IgD-negative memory B cell (primary cell): Measurements from ENCODE around the gene ERC1. TPM values are rescaled to one million over a fixed set of nuclear protein-coding genes. Genes with fewer than 3 reads are reported as not detected.

ENCODE experiments used
- H3K27ac Mint-ChIP-seq, 3 donors: one replicate each; pipeline ENCODE4 v1.8.0; 2020 to 2022; ENCODE audit warnings: mild to moderate bottlenecking in 3 of 3, mixed read lengths in 3 of 3, moderate library complexity in 1 of 3
- H3K27me3 Mint-ChIP-seq: one replicate; pipeline ENCODE4 v1.8.0; 2021; ENCODE audit warnings: mixed read lengths
- H3K36me3 Mint-ChIP-seq: one replicate; pipeline ENCODE4 v1.8.0; 2020; ENCODE audit warnings: mild to moderate bottlenecking, mixed read lengths
- H3K4me1 Mint-ChIP-seq, 3 donors: one replicate each; pipeline ENCODE4 v1.8.0; 2020 to 2022; ENCODE audit warnings: mixed read lengths in 3 of 3, mild to moderate bottlenecking in 1 of 3
- H3K4me3 Mint-ChIP-seq, 4 donors: one replicate each; pipeline ENCODE4 v1.8.0; 2020 to 2022; ENCODE audit warnings: mild to moderate bottlenecking in 4 of 4, mixed read lengths in 4 of 4, moderate library complexity in 3 of 4
- H3K9me3 Mint-ChIP-seq, 3 donors: one replicate each; pipeline ENCODE4 v1.8.0; 2020 to 2021; ENCODE audit warnings: mixed read lengths in 3 of 3, mild to moderate bottlenecking in 1 of 3
- polyA plus RNA-seq: library from polyadenylated mRNA; unstranded; fragments of 300-500 nt; fragmentation: Illumina TruSeq; gene quantifications from one replicate; pipeline ENCODE4 v1.2.3, GENCODE V29; 2021

Gene ERC1
- polyA plus RNA-seq, 1 donor from 2014 or later: 16.5 TPM

DNA sequence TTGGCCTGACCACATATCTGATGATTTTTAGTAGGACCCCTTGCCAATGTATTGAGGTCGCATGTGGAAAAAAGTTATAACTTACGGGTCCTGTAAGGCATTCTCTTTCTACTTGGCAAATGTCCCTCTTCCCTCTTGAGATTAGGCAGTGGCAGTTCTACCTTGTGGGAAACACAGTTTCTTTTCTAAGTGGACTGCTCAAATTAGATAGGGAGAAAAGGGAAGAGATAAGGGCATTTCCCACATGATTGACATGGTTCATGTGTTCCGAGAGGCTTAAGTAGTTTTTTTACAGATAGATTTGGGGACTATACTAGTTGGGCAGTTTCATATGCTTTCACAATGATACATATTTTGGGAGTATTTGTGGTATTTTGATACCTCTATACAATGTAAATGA lies 448.7 kb downstream of the ERC1 start:
- H3K27ac Mint-ChIP-seq: peak overlapping the region in 1 of 3 donors; percentile 36
- no peaks in the 10 kb centered on the region for H3K27me3 Mint-ChIP-seq
- H3K9me3 Mint-ChIP-seq: no peaks in the 10 kb centered on the region
- peaks cover 3% of the 10 kb centered on the region for H3K36me3 Mint-ChIP-seq
- H3K4me3 Mint-ChIP-seq: no peak overlapping the region
- H3K4me1 Mint-ChIP-seq: no peaks in the 10 kb centered on the region

DNA sequence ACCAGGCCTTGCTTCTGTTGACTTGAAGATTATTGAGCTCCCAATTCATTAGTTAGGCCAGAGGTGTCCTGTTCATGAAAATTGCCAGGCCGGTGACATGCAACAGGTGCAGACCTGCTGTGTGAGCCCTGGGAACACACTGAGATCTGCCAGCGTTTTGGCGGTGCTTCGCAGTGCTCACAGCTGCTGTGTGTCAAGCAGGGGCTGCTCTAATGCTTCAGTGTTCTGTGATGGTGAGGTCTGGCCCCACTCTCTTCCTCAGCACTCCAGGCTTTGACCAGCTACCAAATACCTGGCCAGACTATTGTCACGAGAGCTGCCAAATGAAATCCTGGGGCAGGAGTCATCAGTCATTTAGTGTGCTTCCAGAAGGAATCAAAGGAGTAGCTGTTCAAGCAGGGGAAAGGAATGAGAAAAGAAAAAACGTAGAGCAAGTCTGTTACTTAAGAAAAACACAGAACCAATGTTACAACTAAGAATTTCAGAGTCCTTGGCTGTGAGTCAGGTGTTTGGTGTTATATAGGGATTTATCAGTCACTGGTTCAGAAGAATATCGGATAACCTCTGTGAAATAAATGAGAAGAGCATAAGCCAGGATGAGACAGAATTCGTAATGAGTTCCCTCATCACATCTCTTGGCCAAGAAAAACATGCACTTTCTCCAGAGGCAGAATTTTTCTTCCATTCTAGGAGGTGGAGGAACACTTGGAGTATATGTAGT lies 452.6 kb downstream of the ERC1 start:
- H3K4me3 Mint-ChIP-seq: peak overlapping the region in 1 of 4 donors; percentile 7

DNA sequence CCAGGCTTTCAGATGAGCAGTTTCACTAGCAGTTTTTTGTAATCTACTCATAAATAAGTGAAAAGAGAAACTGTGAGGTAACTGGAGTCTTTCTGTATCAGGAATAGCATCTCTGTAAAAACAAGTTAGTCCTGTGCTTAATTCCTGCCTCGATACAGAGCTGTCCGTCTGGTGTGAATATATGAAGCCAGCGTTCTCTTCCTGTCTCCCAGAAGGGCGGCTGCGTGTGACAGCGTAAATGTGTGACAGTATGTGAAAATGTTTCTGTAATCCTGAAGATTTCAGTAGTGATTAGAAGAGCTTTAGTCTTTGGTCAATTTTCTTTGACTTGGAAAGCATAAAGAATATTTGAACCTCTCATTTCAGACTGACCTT lies 453.1 kb downstream of the ERC1 start:
- peaks cover 0 to 5% (median 0%) of the 10 kb centered on the region in 3 donors for H3K4me1 Mint-ChIP-seq
- H3K27ac Mint-ChIP-seq: no peak overlapping the region
- no peak overlapping the region for H3K4me3 Mint-ChIP-seq
- H3K27me3 Mint-ChIP-seq: no peaks in the 10 kb centered on the region
- H3K9me3 Mint-ChIP-seq: no peaks in the 10 kb centered on the region
- H3K36me3 Mint-ChIP-seq: peaks cover 14% of the 10 kb centered on the region

More for the DNA sequence above, 452.6 kb downstream of the ERC1 start:
- Mint-ChIP-seq H3K27ac (no peak overlapping the region), H3K27me3 (no peaks in the 10 kb centered on the region), H3K36me3 (peaks cover 14% of the 10 kb centered on the region), H3K9me3 (no peaks in the 10 kb centered on the region), H3K4me1 (peaks cover 0 to 5% (median 0%) of the 10 kb centered on the region in 3 donors)

DNA sequence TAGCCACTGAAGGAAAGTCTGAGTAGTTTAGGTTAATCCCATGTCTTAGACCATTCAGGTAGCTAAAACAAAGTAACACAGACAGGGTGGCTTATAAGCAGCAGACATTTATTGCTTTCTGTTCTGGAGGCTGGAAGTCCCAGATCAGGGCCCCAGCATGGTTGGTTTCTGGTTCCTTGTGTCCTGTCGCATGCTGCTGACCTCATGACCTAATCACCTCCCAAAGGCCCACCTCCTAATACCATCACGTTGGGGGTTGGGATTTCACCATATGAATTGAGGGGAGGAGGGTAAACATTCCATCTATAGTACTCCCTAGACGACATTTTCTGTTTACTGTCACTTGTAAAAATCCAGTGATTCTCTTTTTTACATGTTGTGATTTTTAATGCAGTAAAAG lies 454.8 kb downstream of the ERC1 start:
- H3K9me3 Mint-ChIP-seq: no peaks in the 10 kb centered on the region
- H3K4me3 Mint-ChIP-seq: no peak overlapping the region
- H3K4me1 Mint-ChIP-seq: peaks cover 0 to 5% (median 0%) of the 10 kb centered on the region in 3 donors
- H3K36me3 Mint-ChIP-seq: peaks cover 14% of the 10 kb centered on the region
- H3K27me3 Mint-ChIP-seq: no peaks in the 10 kb centered on the region
- no peak overlapping the region for H3K27ac Mint-ChIP-seq

DNA sequence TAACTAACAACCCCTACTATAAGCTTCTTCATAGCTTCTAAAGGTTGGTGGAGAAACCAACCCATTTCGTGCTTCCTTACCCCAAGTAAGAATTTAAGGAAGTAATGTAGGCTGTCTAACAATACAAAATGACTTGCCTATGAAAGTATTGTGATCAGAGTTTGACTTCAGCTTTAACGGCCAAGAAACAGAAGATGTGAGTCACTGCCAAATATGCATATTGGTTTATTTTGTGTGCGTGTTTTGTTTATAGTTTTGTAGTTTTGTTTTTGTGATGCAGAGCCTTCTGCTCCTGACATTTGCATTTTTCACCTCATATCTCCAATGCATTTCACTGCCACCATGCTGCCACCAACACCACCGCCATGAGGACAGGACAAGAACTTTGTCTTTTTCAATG lies 457.3 kb downstream of the ERC1 start:
- Mint-ChIP-seq H3K9me3 (no peaks in the 10 kb centered on the region), H3K4me1 (peaks cover 0 to 5% (median 0%) of the 10 kb centered on the region in 3 donors), H3K27me3 (no peaks in the 10 kb centered on the region), H3K27ac (no peak overlapping the region), H3K4me3 (no peak overlapping the region), H3K36me3 (peaks cover 20% of the 10 kb centered on the region)

DNA sequence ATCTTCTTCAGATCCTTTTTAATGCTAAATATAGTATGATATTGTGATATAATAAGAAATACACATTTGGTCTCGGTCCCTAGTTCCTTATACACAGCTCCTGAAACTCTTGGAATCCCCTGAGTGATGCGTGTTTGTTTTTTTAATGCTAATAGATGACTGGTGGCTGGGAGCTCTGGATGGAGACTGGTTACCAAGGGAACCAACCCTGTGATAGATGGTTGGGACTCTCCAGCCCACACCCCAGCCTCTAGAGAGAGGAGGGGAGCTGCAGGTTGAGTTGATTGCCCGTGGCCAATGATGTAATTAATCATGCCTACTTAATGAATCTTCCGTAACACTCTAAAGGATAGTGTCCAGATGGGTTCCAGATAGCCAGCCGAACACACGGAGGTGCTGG lies 462.8 kb downstream of the ERC1 start:
- H3K4me1 Mint-ChIP-seq: no peaks in the 10 kb centered on the region
- H3K27me3 Mint-ChIP-seq: no peaks in the 10 kb centered on the region
- H3K9me3 Mint-ChIP-seq: no peaks in the 10 kb centered on the region
- H3K36me3 Mint-ChIP-seq: peaks cover 17% of the 10 kb centered on the region
- H3K4me3 Mint-ChIP-seq: no peak overlapping the region
- H3K27ac Mint-ChIP-seq: no peak overlapping the region

DNA sequence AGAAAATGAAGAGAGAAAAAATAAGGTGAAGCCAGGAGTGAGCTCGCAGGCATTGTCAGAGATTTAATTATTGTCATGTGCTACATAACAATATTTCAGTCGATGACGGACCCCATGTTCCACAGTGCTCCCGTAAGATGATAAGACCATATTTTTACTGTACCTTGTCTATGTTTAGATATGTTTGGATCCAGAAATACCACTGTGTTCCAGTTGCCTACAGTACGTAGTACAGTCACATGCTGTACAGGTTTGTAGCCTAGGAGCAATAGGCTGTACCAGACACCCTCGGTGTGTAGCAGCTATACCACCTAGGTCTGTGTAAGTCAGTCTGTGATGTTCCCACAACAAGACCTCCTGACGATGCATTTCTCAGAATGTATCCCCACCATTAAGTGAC lies 465.9 kb downstream of the ERC1 start:
- H3K36me3 Mint-ChIP-seq: peaks cover 16% of the 10 kb centered on the region
- peaks cover 0 to 2% (median 0%) of the 10 kb centered on the region in 3 donors for H3K4me1 Mint-ChIP-seq
- H3K27me3 Mint-ChIP-seq: no peaks in the 10 kb centered on the region
- H3K9me3 Mint-ChIP-seq: peaks cover 0 to 2% (median 0%) of the 10 kb centered on the region in 3 donors
- no peak overlapping the region for H3K4me3 Mint-ChIP-seq
- no peak overlapping the region for H3K27ac Mint-ChIP-seq

DNA sequence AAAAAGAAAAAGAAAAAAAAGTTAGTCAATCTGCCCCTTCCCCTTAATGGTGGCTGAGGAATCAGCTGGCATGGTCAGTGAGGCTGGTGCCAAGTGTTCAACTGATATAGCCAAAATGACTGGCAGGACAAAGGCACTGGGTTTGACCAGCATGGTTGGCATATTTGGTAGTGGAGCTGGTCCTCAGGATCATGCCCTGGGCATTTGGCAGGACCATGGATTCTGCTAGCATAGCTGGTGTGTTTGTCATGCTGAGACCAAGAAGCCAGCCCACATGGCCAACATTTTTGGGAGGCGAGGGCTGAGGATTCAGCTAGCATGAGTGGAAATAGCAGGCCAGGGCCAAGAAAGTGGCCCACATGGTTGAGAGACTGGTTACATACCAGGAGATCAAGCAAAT lies 466.9 kb downstream of the ERC1 start:
- Mint-ChIP-seq H3K4me1 (peaks cover 0 to 2% (median 0%) of the 10 kb centered on the region in 3 donors), H3K9me3 (peaks cover 0 to 2% (median 0%) of the 10 kb centered on the region in 3 donors), H3K27ac (no peak overlapping the region), H3K4me3 (no peak overlapping the region), H3K36me3 (peaks cover 12% of the 10 kb centered on the region), H3K27me3 (no peaks in the 10 kb centered on the region)

DNA sequence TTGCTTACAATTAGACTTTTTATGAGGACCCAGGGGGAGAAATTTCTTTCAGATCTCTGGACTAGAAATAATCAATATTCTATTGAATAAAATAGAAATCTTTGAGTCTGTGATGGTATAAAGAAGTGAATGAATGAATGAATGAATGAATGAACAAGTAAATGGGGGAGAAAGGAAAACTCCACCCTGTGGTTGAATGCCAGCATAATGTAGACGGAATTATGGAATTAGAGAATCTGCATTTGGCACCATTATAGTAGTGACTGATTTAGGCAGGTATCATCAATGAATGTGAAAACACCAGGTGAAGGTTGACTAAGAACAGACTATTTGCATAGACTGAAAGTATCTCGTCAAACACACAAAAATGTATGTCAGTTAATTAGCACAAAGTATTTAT lies 468.3 kb downstream of the ERC1 start:
- H3K27me3 Mint-ChIP-seq: no peaks in the 10 kb centered on the region
- peaks cover 0 to 15% (median 4%) of the 10 kb centered on the region in 3 donors for H3K4me1 Mint-ChIP-seq
- H3K36me3 Mint-ChIP-seq: peaks cover 10% of the 10 kb centered on the region
- H3K27ac Mint-ChIP-seq: no peak overlapping the region
- H3K4me3 Mint-ChIP-seq: no peak overlapping the region
- H3K9me3 Mint-ChIP-seq: peaks cover 0 to 2% (median 0%) of the 10 kb centered on the region in 3 donors

DNA sequence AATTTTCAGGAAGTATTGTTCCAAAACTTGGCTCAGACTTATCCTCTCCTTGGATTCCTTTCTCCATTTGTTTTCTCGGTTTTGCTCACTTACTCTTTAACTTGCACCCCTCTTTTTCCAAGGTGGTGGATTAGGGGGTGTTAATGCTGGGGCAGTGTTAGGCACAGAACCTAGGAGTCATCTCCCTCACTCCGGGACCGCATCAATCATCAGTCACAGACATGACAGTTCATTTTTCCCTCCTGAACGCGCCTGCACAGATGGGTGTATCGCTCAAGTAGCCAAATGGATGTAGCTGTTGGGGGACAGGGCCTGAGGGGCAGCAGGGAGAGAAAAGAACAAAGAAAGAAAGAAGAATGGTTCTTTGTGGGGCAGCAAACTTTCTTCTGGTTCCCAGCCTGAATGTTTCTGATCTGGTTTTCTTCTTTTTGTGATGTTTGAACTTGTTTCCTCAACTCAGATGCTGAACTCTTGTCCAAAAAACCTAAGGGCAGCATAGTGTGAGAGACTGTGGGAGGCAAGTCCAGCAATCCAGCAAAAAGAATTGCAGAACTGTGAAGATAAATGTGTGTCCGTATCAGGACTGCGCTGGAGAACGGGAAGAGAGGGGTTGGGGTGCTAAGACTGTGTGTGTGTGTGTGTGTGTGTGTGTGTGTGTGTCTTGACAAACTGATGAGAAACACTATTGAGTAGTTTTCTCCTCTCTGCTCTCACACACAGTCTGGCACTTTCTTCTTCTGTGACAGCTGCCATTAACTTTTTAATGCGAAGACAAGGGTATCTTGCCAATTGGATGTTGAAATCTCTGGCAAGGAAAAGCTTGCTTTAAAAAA lies 472.3 kb downstream of the ERC1 start:
- H3K4me1 Mint-ChIP-seq: peaks cover 0 to 15% (median 4%) of the 10 kb centered on the region in 3 donors
- H3K27ac Mint-ChIP-seq: peak overlapping the region in 1 of 3 donors; percentile 4
- peaks cover 8% of the 10 kb centered on the region for H3K36me3 Mint-ChIP-seq
- no peak overlapping the region for H3K4me3 Mint-ChIP-seq
- H3K27me3 Mint-ChIP-seq: no peaks in the 10 kb centered on the region
- H3K9me3 Mint-ChIP-seq: peaks cover 0 to 2% (median 0%) of the 10 kb centered on the region in 3 donors

DNA sequence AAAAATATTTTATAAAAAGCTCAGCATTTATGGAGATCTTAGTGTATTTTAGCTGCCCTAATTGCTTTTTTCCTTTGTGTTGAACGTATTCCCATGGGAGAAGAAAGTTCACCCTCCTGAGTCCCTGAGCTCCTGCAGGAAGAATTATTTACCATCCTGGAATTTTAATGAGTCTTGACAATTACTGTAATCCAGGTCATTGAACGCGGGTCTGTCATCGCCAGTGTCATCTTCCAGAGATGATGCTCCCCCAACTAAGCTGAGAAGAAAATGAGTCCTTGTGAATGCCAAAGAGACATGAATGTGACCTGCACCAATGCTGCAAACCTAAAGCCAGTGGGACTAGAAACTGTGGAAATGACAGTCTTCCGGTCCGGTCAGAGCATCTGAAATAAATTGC lies 473.9 kb downstream of the ERC1 start:
- Mint-ChIP-seq H3K27ac (peak overlapping the region in 1 of 3 donors; percentile 80), H3K4me3 (peak overlapping the region in 1 of 4 donors; percentile 3), H3K27me3 (no peaks in the 10 kb centered on the region), H3K9me3 (peaks cover 0 to 2% (median 0%) of the 10 kb centered on the region in 3 donors), H3K36me3 (peaks cover 7% of the 10 kb centered on the region), H3K4me1 (peaks cover 0 to 13% (median 6%) of the 10 kb centered on the region in 3 donors)

DNA sequence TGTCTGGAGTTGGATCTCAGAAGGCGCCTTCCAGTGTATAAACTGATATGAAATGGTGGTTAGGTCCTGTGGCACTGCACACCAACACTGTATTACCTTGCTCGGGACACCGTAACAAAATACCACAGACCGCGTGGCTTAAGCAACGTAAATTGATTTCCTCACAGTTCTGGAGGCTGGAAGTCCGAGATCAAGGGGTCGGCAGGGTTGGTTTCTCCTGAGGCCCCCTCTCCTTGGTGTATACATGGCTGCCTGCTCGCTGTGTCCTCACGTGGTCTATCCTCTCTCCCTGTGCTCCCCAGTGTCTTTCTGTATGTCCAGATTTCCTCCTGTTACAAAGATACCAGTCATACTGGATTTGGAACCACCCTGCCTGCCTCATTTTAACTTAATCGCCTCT lies 475.0 kb downstream of the ERC1 start:
- H3K36me3 Mint-ChIP-seq: peaks cover 11% of the 10 kb centered on the region
- peaks cover 0 to 2% (median 0%) of the 10 kb centered on the region in 3 donors for H3K9me3 Mint-ChIP-seq
- H3K4me3 Mint-ChIP-seq: no peak overlapping the region
- peaks cover 0 to 13% (median 6%) of the 10 kb centered on the region in 3 donors for H3K4me1 Mint-ChIP-seq
- no peak overlapping the region for H3K27ac Mint-ChIP-seq
- H3K27me3 Mint-ChIP-seq: no peaks in the 10 kb centered on the region

DNA sequence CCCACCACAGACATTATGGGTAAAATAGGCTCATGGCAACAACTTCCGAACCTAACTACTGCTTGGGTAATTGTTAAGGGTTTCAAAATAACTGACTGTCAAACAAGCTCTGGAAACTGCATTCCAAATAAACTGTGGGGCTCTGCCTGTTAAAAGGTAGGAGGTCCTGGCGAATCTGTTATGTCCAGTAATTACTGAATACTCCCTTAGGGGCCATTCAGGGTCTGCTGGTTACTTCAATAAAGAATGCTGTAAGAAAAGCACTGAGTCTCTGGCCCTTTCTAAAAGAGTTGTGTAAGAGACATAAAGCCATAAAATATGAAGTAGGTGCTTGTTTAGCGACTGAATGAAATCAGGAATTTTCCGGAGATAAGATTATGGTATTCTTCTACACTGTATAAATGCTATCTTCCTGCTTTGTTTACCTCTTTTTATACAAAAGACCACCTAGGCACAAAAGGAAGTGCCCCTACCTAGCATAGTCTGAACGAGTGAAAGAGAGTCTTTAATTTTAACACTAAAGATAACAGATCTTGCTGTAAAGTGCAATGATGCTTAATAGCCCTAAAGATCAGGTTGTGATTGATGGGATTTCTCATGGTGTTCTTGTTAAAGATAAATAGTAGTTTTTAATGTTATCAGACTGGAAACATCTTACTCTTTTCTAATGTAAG lies 475.6 kb downstream of the ERC1 start:
- no peak overlapping the region for H3K27ac Mint-ChIP-seq
- H3K9me3 Mint-ChIP-seq: peaks cover 0 to 1% (median 0%) of the 10 kb centered on the region in 3 donors
- no peaks in the 10 kb centered on the region for H3K27me3 Mint-ChIP-seq
- peaks cover 0 to 14% (median 6%) of the 10 kb centered on the region in 3 donors for H3K4me1 Mint-ChIP-seq
- H3K36me3 Mint-ChIP-seq: peaks cover 11% of the 10 kb centered on the region
- H3K4me3 Mint-ChIP-seq: no peak overlapping the region

DNA sequence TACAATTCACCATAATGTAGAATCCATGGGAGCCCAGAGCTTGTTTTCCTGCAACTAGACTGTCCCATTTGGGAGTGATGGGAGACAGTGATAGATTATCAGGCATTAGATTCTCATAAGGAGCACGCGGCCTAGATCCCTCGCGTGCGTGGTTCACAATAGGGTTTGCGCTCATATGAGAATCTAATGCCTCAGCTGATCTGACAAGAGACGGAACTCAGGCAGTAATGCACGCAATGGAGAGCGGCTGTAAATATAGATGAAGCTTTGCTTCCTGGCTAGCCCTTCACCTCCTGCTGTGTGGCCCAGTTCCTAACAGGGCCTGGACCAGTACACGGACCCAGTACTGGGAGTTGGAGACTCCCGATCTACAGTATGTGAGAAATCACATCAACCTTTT lies 476.7 kb downstream of the ERC1 start:
- Mint-ChIP-seq H3K36me3 (peaks cover 12% of the 10 kb centered on the region), H3K9me3 (no peaks in the 10 kb centered on the region), H3K4me1 (peaks cover 3 to 15% (median 9%) of the 10 kb centered on the region in 3 donors), H3K27ac (no peak overlapping the region), H3K4me3 (no peak overlapping the region), H3K27me3 (no peaks in the 10 kb centered on the region)

DNA sequence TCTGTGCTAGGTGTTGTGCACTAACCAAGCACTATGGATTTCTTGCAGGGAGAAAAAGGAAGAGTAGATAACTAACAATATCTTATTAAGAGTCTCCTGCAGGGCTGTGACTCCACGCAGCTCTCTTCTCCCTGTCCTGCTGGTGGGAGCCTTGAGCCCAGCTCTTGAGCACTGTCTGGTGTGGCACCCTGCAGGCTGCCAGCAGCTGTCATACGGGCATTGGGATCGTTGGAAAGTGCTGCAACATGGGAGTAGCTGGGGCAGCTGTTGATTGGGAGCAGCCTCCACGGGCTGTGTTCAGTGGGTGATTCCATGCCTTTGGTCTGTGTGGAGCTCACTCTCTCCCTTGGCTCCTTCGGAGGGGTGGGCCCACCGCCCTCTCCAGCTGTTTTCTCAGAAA lies 478.0 kb downstream of the ERC1 start:
- no peak overlapping the region for H3K4me3 Mint-ChIP-seq
- H3K27me3 Mint-ChIP-seq: no peaks in the 10 kb centered on the region
- H3K36me3 Mint-ChIP-seq: peaks cover 12% of the 10 kb centered on the region
- peaks cover 6 to 8% (median 8%) of the 10 kb centered on the region in 3 donors for H3K4me1 Mint-ChIP-seq
- H3K9me3 Mint-ChIP-seq: no peaks in the 10 kb centered on the region
- no peak overlapping the region for H3K27ac Mint-ChIP-seq
